Progenitor cell of endocrine pancreas (in vitro differentiated cells): ENCODE measurements around the gene PIN4. TPM values are rescaled to one million over a fixed set of nuclear protein-coding genes. Genes with fewer than 3 reads are reported as not detected.
"Not testable (repeated sequence)": the region's sequence is repeated elsewhere in the genome, so short reads cannot be mapped to it uniquely, and the experiment has no call there.

Source experiments
- DNase-seq: peaks from one replicate; pipeline ENCODE4 v3.0.0; 2021; ENCODE audit warnings: low spot score; ENCODE audit not compliant: unreplicated experiment
- H3K27ac Mint-ChIP-seq: 2 replicates; pipeline ENCODE4 v1.8.0; 2021; ENCODE audit warnings: mild to moderate bottlenecking, moderate library complexity, mixed read lengths
- H3K27me3 Mint-ChIP-seq: 2 replicates; pipeline ENCODE4 v1.8.0; 2021; ENCODE audit warnings: mixed read lengths
- H3K36me3 Mint-ChIP-seq: 2 replicates; pipeline ENCODE4 v1.8.0; 2022; ENCODE audit warnings: mixed read lengths; ENCODE audit not compliant: insufficient read depth
- H3K4me1 Mint-ChIP-seq: 2 replicates; pipeline ENCODE4 v1.8.0; 2021; ENCODE audit warnings: low read depth, mixed read lengths
- H3K4me3 Mint-ChIP-seq: 2 replicates; pipeline ENCODE4 v1.8.0; 2021; ENCODE audit warnings: low read depth, mild to moderate bottlenecking, moderate library complexity, mixed read lengths
- H3K9me3 Mint-ChIP-seq: 2 replicates; pipeline ENCODE4 v1.8.0; 2021; ENCODE audit warnings: low read depth, mixed read lengths
- CTCF ChIP-seq: fragments of 200-600 bp; sonication (generic); IDR thresholded peaks from one replicate; pipeline ENCODE4 v1.5.0; 2021; ENCODE audit warnings: antibody characterized with exemption, mild to moderate bottlenecking; ENCODE audit not compliant: unreplicated experiment
- total RNA-seq: library from RNA; stranded (reverse); gene quantifications from 2 replicates; pipeline ENCODE4 v1.2.1, GENCODE V29; 2021

The PIN4 gene
- total RNA-seq, 1 donor from 2014 or later: 19.0 TPM

- Mint-ChIP-seq H3K9me3 (peaks cover 10% of the 10 kb centered on the region), H3K4me3 (no peak overlapping the region), H3K4me1 (no peaks in the 10 kb centered on the region), H3K36me3 (peaks cover 8% of the 10 kb centered on the region), H3K27me3 (no peaks in the 10 kb centered on the region), H3K27ac (no peak overlapping the region)
- TF ChIP-seq CTCF: no peak
- no peak for DNase-seq
These were observed 21.9 kb downstream of the PIN4 start for GRCh38 chrX:72203421-72203820.

- Mint-ChIP-seq H3K36me3 (peaks cover 15% of the 10 kb centered on the region), H3K27ac (no peak overlapping the region), H3K9me3 (peaks cover 17% of the 10 kb centered on the region), H3K4me3 (no peak overlapping the region), H3K27me3 (no peaks in the 10 kb centered on the region), H3K4me1 (no peaks in the 10 kb centered on the region)
- TF ChIP-seq CTCF: no peak
- no peak for DNase-seq
These were observed 24.1 kb downstream of the PIN4 start for GRCh38 chrX:72205706-72206105.

- Mint-ChIP-seq H3K36me3 (peaks cover 16% of the 10 kb centered on the region), H3K27ac (no peak overlapping the region), H3K27me3 (no peaks in the 10 kb centered on the region), H3K9me3 (peaks cover 21% of the 10 kb centered on the region), H3K4me3 (no peak overlapping the region), H3K4me1 (no peaks in the 10 kb centered on the region)
- TF ChIP-seq CTCF: no peak
- DNase-seq: no peak
These were observed 25.8 kb downstream of the PIN4 start for GRCh38 chrX:72207366-72207765.

GRCh38 chrX:72208126-72208800 lies 26.7 kb downstream of the PIN4 start:
- no peaks in the 10 kb centered on the region for H3K27me3 Mint-ChIP-seq
- no peaks in the 10 kb centered on the region for H3K4me1 Mint-ChIP-seq
- peaks cover 21% of the 10 kb centered on the region for H3K9me3 Mint-ChIP-seq
- peaks cover 16% of the 10 kb centered on the region for H3K36me3 Mint-ChIP-seq
- TF ChIP-seq CTCF: no peak
- DNase-seq: no peak
- no peak overlapping the region for H3K27ac Mint-ChIP-seq
- no peak overlapping the region for H3K4me3 Mint-ChIP-seq

GRCh38 chrX:72216973-72217372 lies 35.4 kb downstream of the PIN4 start:
- H3K36me3 Mint-ChIP-seq: peaks cover 23% of the 10 kb centered on the region

GRCh38 chrX:72220375-72220774 lies 38.8 kb downstream of the PIN4 start:
- H3K27me3 Mint-ChIP-seq, H3K27ac Mint-ChIP-seq, H3K4me3 Mint-ChIP-seq, DNase-seq, H3K4me1 Mint-ChIP-seq: not testable (repeated sequence)
- peaks cover 33% of the 10 kb centered on the region for H3K9me3 Mint-ChIP-seq
- peaks cover 37% of the 10 kb centered on the region for H3K36me3 Mint-ChIP-seq

More at GRCh38 chrX:72216973-72217372, 35.4 kb downstream of the PIN4 start:
- Mint-ChIP-seq H3K4me3 (no peak overlapping the region), H3K4me1 (no peaks in the 10 kb centered on the region), H3K9me3 (peaks cover 26% of the 10 kb centered on the region), H3K27me3 (no peaks in the 10 kb centered on the region), H3K27ac (no peak overlapping the region)
- no peak for TF ChIP-seq CTCF
- DNase-seq: no peak
